Large intestine (tissue), 3 donors: ENCODE measurements around the gene TMCO4. TPM values are rescaled to one million over a fixed set of nuclear protein-coding genes. Genes with fewer than 3 reads are reported as not detected.

Experiments used
- DNase-seq, 2 donors: peaks; one replicate each; pipeline versions ENCODE4 v3.0.0 to v3.0.0-alpha.2; 2013
- H3K27ac ChIP-seq: one replicate; pipeline ENCODE4 v1.5.1; 2013; ENCODE audit warnings: low read length
- H3K27me3 ChIP-seq: 2 replicates; pipeline ENCODE4 v1.6.1; 2013; ENCODE audit warnings: low read length; ENCODE audit not compliant: control insufficient read depth, insufficient read depth
- H3K36me3 ChIP-seq: 2 replicates; pipeline ENCODE4 v1.6.1; 2013; ENCODE audit warnings: low read length; ENCODE audit not compliant: control insufficient read depth, insufficient read depth
- H3K4me1 ChIP-seq: one replicate; pipeline ENCODE4 v1.6.1; 2013; ENCODE audit warnings: low read length; ENCODE audit not compliant: control insufficient read depth, insufficient read depth
- H3K4me3 ChIP-seq: one replicate; pipeline ENCODE4 v1.5.1; 2013; ENCODE audit warnings: low read length
- H3K9me3 ChIP-seq: one replicate; pipeline ENCODE4 v1.6.1; 2013; ENCODE audit warnings: mild to moderate bottlenecking, low read depth, low read length, moderate library complexity; ENCODE audit not compliant: control insufficient read depth
- WGBS: methylation state at CpG from one replicate; pipeline ENCODE4 v1.1.5; 2013; ENCODE audit warnings: low lambda C conversion rate; ENCODE audit not compliant: insufficient coverage; 5-methylcytosine and 5-hydroxymethylcytosine counted together
- polyA plus RNA-seq: library from polyadenylated mRNA; unstranded; fragments of 120-200 nt; gene quantifications from one replicate; pipeline ENCODE4 v1.2.1, GENCODE V29; 2013

TMCO4 gene
- polyA plus RNA-seq, 1 donor = 10.4 TPM

DNA sequence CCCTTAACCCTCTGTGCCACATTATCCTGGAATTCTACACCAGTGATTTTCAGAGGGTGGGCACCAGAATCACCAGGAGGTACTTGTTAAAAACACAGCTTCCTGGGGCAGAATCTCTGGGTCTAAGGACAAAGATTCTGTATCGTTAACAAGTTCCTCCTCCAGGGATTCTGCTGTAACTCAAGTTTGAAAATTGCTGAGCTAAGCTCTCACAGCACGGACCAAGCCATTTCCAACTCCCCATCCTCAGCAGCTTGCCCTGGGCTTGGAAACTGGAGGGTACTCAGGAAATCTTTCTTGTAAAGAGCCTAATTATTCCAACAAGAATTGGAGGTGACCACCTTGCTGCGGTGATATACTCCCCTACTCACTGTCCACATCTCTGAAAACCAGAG is 48.8 kb downstream of the TMCO4 start:
- H3K36me3 ChIP-seq = peaks cover 5% of the 10 kb centered on the region
- H3K4me3 ChIP-seq = no peak overlapping the region
- no CpG with 5 or more reads among the region's 3 CpGs for WGBS
- peaks cover 19% of the 10 kb centered on the region for H3K4me1 ChIP-seq
- no peaks in the 10 kb centered on the region for H3K9me3 ChIP-seq
- DNase-seq = no peak
- no peaks in the 10 kb centered on the region for H3K27me3 ChIP-seq
- H3K27ac ChIP-seq = no peak overlapping the region

DNA sequence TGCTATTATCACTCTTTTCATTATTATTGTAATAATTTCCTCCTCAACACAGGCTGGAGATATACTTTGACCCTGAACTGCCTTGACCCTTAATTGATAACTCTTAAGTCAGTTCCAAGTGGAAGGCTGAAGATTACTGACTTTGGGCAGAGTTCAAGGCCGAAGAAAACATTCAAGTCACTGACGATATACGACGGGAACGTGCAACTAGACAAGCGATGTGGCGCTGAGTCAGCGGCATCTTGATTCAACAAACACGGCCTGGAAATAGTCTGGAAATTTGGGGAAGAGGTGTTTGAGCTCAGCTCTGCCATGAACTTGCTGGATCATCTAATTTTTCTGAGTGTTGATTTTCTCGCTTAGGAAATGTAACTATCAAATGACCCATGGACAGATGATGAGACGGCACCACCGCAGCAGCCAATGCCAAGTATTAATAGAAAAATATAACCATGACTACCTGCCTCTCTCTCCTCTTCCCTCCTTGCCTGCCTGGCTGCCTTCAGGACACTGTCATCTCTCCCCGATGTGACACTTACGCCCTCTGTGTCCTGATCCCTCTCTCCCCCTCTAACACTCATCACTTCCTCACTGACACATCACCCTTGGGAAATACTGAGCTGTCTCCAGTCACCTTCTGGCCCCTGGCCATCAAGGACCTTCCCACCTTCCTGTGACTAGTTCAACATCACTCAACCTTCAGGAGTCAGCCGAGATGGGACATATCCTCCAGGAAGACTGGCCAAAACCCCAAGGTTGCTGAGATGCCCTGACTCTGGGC is 49.4 kb downstream of the TMCO4 start:
- no peaks in the 10 kb centered on the region for H3K27me3 ChIP-seq
- no peaks in the 10 kb centered on the region for H3K9me3 ChIP-seq
- peaks cover 7% of the 10 kb centered on the region for H3K36me3 ChIP-seq
- DNase-seq = peak; percentile 50 to 85
- WGBS = 100% methylated on average over 1 of the region's 15 CpGs
- no peak overlapping the region for H3K27ac ChIP-seq
- H3K4me1 ChIP-seq = peaks cover 19% of the 10 kb centered on the region
- H3K4me3 ChIP-seq = no peak overlapping the region

DNA sequence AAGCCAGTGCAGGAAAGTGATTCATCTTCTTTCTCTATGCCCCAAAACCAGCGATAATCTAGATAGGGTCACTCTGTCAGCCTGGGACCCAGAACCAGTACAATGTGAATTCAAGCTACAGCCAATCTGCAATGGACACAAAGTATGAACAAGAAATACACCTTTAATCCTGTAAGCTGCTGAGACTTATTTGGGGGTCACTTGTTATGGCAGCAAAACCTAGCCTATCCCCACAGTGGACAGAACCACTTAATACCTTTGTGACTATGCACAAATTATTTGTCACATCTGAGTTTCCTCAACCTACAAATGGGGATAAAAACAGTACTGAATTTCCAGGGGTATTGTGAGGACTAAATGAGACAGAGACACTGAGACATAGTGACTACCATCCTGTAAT is 50.0 kb downstream of the TMCO4 start:
- Histone ChIP-seq H3K4me3 (no peak overlapping the region), H3K4me1 (peaks cover 19% of the 10 kb centered on the region), H3K36me3 (peaks cover 7% of the 10 kb centered on the region), H3K9me3 (no peaks in the 10 kb centered on the region), H3K27ac (no peak overlapping the region), H3K27me3 (no peaks in the 10 kb centered on the region)
- no peak for DNase-seq
- WGBS = no CpG with 5 or more reads among the region's 1 CpG

DNA sequence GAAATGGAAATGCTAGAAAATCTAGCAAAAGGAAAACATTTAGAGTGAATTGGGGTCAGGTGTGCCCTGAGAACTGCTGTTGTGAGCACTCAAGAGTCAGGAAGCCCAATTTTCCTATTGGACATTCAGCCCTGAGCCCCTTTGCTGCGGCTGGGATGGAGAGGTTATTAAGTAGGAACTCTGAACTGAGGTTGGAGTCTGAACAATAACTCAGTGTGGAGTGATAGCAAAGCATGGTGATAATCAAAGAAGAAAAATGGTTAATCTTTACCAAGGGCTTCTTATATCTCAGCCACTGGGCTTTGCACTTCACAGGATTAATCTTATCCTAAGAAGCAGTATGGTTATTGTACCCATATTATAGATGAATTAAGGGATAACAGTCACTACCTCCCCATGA is 52.0 kb downstream of the TMCO4 start:
- H3K36me3 ChIP-seq = peaks cover 7% of the 10 kb centered on the region
- peaks cover 28% of the 10 kb centered on the region for H3K4me1 ChIP-seq
- H3K27me3 ChIP-seq = no peaks in the 10 kb centered on the region
- no peak overlapping the region for H3K4me3 ChIP-seq
- DNase-seq = peak; percentile 58 to 85
- no peak overlapping the region for H3K27ac ChIP-seq
- no CpG with 5 or more reads among the region's 1 CpG for WGBS
- no peaks in the 10 kb centered on the region for H3K9me3 ChIP-seq

DNA sequence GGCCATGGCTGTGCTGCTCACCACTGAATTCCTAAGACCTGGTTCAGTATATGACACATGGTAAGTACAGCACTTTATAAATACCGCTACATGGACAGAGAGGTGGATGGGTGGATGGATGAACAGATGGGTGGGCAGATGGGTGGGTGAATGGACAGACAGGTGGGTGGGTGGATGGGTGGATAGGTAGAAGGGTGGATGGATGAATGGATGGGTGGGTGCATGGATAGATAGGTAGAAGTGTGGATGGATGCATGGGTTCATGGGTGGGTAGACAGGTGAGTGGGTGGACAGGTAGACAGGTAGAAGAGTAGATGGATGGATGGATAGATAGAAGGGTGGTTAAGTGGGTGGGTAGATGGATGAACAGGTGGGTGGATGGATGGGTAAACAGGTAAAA is 54.8 kb downstream of the TMCO4 start:
- Histone ChIP-seq H3K36me3 (peaks cover 7% of the 10 kb centered on the region), H3K27ac (no peak overlapping the region), H3K9me3 (no peaks in the 10 kb centered on the region), H3K27me3 (no peaks in the 10 kb centered on the region), H3K4me3 (no peak overlapping the region), H3K4me1 (peaks cover 20% of the 10 kb centered on the region)
- WGBS = 100% methylated on average over 1 of the region's 1 CpG
- DNase-seq = no peak

DNA sequence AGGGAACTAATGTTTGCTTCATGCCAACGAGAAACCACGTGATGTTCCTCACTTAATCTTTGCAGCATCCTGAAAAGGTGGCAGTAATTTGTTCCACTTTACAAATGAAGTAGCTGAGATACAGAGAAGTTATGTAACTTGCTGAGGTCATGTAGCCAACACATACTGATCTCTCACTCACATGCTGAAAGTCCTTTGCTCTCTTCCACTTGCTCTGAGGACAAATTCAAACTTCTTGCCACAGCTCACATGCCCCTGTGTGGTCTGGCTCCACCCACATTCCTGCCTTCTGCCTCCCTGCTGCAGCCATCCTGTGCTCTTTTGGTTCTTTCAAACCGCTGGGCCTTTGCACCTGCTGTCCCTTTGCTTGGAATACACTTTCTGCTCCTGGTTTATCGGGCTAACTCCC is 55.4 kb downstream of the TMCO4 start:
- no peaks in the 10 kb centered on the region for H3K27me3 ChIP-seq
- DNase-seq = peak; percentile 69 to 77
- no peaks in the 10 kb centered on the region for H3K9me3 ChIP-seq
- peaks cover 7% of the 10 kb centered on the region for H3K36me3 ChIP-seq
- H3K4me1 ChIP-seq = peaks cover 17% of the 10 kb centered on the region
- H3K27ac ChIP-seq = no peak overlapping the region
- 90% methylated on average over 2 of the region's 4 CpGs for WGBS
- H3K4me3 ChIP-seq = no peak overlapping the region

DNA sequence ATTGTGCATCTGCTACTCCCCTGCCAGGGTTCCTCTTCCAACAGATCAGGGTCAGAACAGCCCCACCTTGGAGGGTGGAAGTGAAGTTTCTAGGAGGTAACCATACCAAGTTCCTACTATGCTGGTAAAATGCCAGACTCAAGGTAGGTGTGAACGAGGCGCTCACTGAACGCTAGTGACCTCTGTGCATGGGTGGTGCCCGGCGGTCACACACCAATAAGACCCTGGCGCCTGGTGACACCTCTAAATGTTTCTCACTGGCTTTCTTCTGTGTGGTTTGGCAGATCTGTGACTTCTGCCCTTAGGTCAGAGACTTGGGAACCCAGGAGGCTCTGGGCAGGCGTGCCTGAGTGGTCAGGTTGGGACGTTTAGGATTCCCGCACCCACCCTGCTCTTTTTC is 55.9 kb downstream of the TMCO4 start:
- Histone ChIP-seq H3K4me3 (no peak overlapping the region), H3K9me3 (no peaks in the 10 kb centered on the region), H3K27me3 (no peaks in the 10 kb centered on the region), H3K4me1 (peaks cover 17% of the 10 kb centered on the region), H3K36me3 (peaks cover 7% of the 10 kb centered on the region), H3K27ac (no peak overlapping the region)
- no CpG with 5 or more reads among the region's 9 CpGs for WGBS
- peak in 1 of 2 donors; percentile 31 for DNase-seq

DNA sequence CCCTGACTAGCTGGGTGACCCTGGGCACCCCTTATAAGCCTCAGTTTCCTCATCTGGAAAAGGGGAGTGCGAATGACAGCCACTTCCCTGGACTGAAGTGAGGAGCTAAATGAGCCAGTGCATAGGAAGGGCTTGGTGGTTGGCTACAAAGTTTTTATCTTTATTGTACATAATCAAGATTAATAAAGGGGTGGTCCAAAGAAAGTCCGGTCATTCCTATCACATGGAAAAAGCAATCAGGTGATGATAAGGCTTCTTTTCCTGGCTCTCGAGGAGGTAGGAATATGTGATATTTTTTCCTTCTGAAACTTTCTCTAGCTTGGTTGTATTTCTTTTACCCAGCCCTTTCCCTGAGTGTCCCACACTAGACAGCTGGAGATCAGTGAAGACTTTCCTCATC is 56.5 kb downstream of the TMCO4 start:
- H3K4me1 ChIP-seq = peaks cover 21% of the 10 kb centered on the region
- H3K36me3 ChIP-seq = peaks cover 7% of the 10 kb centered on the region
- no peaks in the 10 kb centered on the region for H3K27me3 ChIP-seq
- no peak overlapping the region for H3K27ac ChIP-seq
- DNase-seq = peak; percentile 19 to 61
- H3K9me3 ChIP-seq = no peaks in the 10 kb centered on the region
- no peak overlapping the region for H3K4me3 ChIP-seq
- WGBS = 40% methylated on average over 1 of the region's 3 CpGs

DNA sequence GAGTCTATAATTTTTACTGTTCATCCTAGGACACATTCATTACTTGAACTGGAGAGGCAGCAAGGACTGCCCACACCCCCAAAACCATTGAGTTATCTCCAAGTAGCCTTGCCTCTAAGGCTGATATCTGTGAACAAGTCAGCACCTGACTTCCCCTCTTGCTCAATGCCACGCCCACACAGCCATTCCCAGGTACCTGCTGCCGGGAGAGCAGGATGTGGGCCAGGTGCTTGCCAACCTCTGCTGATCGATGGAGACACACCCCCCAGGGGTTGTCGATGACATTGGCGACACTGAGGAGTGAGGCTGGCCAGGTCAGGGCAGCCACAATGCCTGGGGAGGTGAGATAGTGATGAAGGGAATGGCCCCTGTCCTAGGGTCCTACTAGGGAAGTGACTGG is 60.1 kb downstream of the TMCO4 start:
- peaks cover 28% of the 10 kb centered on the region for H3K4me1 ChIP-seq
- H3K27me3 ChIP-seq = no peaks in the 10 kb centered on the region
- no CpG with 5 or more reads among the region's 5 CpGs for WGBS
- H3K27ac ChIP-seq = no peak overlapping the region
- H3K9me3 ChIP-seq = no peaks in the 10 kb centered on the region
- H3K4me3 ChIP-seq = no peak overlapping the region
- H3K36me3 ChIP-seq = no peaks in the 10 kb centered on the region
- DNase-seq = peak in 1 of 2 donors; percentile 27

DNA sequence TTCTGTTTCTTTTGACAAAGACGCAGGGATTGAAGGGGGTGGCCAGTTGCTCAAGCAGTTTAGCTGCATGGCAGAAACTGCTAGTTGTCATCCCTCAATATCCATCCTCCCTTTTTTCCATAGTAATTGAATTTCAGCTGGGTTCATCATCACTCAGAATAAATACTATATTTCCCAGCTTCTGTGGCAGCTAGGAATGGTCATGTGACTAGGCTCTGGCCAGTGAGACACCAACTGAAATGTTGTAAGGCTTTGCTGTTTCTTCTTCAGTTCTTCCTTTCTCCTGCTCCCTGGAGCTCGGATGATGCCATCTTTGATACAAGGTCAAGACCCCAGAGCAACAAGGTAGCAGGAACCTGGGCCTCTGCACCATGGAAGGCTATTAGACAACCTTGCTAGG is 61.0 kb downstream of the TMCO4 start:
- no peak for DNase-seq
- no peaks in the 10 kb centered on the region for H3K9me3 ChIP-seq
- H3K4me3 ChIP-seq = no peak overlapping the region
- WGBS = no CpG with 5 or more reads among the region's 2 CpGs
- H3K4me1 ChIP-seq = peaks cover 26% of the 10 kb centered on the region
- no peaks in the 10 kb centered on the region for H3K36me3 ChIP-seq
- H3K27me3 ChIP-seq = no peaks in the 10 kb centered on the region
- H3K27ac ChIP-seq = no peak overlapping the region

DNA sequence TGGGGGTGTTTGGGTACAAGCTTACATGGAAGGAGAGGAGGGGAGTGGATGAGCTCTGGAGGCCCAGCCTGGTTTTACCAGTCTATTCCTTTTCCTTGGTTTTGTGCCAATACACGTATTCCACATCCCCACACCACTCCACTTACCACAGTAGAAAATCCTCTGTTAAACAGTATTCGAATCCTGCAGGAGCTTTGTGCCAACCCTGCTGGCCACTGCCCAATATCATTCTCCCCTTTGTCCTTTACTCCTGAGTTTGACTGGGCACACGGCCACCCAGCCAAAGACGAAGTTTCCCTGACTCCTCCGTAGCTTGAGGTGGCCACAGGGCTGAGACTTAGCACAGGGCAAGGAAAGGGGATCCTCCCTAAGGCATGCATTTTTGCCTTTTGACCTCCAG is 61.6 kb downstream of the TMCO4 start:
- peaks cover 2% of the 10 kb centered on the region for H3K36me3 ChIP-seq
- no peak for DNase-seq
- H3K27ac ChIP-seq = peak overlapping the region; percentile 16

More for the DNA sequence above, 61.6 kb downstream of the TMCO4 start:
- H3K4me3 ChIP-seq = no peak overlapping the region
- WGBS = no CpG with 5 or more reads among the region's 5 CpGs
- H3K9me3 ChIP-seq = no peaks in the 10 kb centered on the region
- peaks cover 22% of the 10 kb centered on the region for H3K4me1 ChIP-seq
- H3K27me3 ChIP-seq = no peaks in the 10 kb centered on the region
